B cell (primary cell): ENCODE data around the gene FUCA1. TPM values are rescaled to one million over a fixed set of nuclear protein-coding genes. Genes with fewer than 3 reads are reported as not detected.
A peak's percentile ranks its signal among the peaks of the same experiment; 100 is the strongest.

Source experiments
- ATAC-seq: fragments of 200-7000 bp; cut with Tn5 transposase; one replicate; pipeline ENCODE4 v1.10.0; 2021; ENCODE audit warnings: low read depth, mild to moderate bottlenecking, moderate number of reproducible peaks, moderate library complexity
- CTCF ChIA-PET: fragments of 350-600 bp; sonication (Branson Sonifier 250); formaldehyde crosslinking; loops from one replicate; lab custom pipeline; 2021; ENCODE audit warnings: antibody characterized with exemption, inconsistent platforms; lab: Charles Lee
- POLR2A ChIA-PET: fragments of 350-600 bp; sonication (Branson Sonifier 250); formaldehyde crosslinking; loops from one replicate; lab custom pipeline; 2021; ENCODE audit warnings: antibody characterized with exemption; lab: Charles Lee
- DNase-seq: peaks from one replicate; pipeline ENCODE4 v3.0.0; 2013
- H2AFZ ChIP-seq: 2 replicates; pipeline ENCODE4 v1.6.1; 2012; ENCODE audit warnings: mild to moderate bottlenecking, low read depth, low read length; ENCODE audit not compliant: insufficient read depth, poor library complexity, severe bottlenecking
- H3K27ac ChIP-seq, 2 donors: 1 replicate in 1 of 2; 2 replicates in 1 of 2; pipeline ENCODE4 v1.5.1; 2012 to 2013; ENCODE audit warnings: low read length in 2 of 2, mild to moderate bottlenecking in 2 of 2, moderate library complexity in 1 of 2
- H3K27me3 ChIP-seq, 4 experiments: fragments of 200-600 bp in 1 of 4; sonication (generic) in 1 of 4; replicated peaks in 1 of 4; 1 replicate in 2 of 4; 2 replicates in 2 of 4; pipeline versions ENCODE4 v1.6.1 to v1.7.0; 2013 to 2016; ENCODE audit warnings: low read length in 3 of 4, mild to moderate bottlenecking in 2 of 4, mixed read lengths in 1 of 4, moderate library complexity in 1 of 4; ENCODE audit not compliant: insufficient read depth in 4 of 4, control insufficient read depth in 3 of 4; ENCODE audit errors: control extremely low read depth in 1 of 4
- H3K36me3 ChIP-seq, 2 experiments: replicated peaks in 1 of 2; 1 replicate in 1 of 2; 2 replicates in 1 of 2; pipeline versions ENCODE4 v1.6.1 to v1.7.1; 2013; ENCODE audit warnings: low read length in 1 of 2; ENCODE audit not compliant: insufficient read depth in 2 of 2, control insufficient read depth in 1 of 2; ENCODE audit errors: control extremely low read depth in 1 of 2, extremely low read depth in 1 of 2
- H3K4me1 ChIP-seq, 2 donors: fragments of 200-600 bp in 1 of 2; sonication (generic) in 1 of 2; 1 replicate in 1 of 2; 2 replicates in 1 of 2; pipeline versions ENCODE4 v1.5.1 to v1.6.1; 2013 to 2017; ENCODE audit warnings: low read length in 2 of 2; ENCODE audit not compliant: control insufficient read depth in 2 of 2, insufficient read depth in 2 of 2
- H3K4me2 ChIP-seq: replicated peaks from 2 replicates; pipeline ENCODE3; 2012; ENCODE audit warnings: mild to moderate bottlenecking, low read depth, low read length; ENCODE audit not compliant: poor library complexity, severe bottlenecking
- H3K4me3 ChIP-seq, 5 experiments: fragments of 200-600 bp in 1 of 5; sonication (generic) in 1 of 5; 1 replicate in 3 of 5; 2 replicates in 2 of 5; pipeline versions ENCODE4 v1.5.1 to v1.7.0; 2011 to 2016; ENCODE audit warnings: low read length in 4 of 5, mild to moderate bottlenecking in 4 of 5, low read depth in 2 of 5, control low read depth in 1 of 5, moderate library complexity in 1 of 5; ENCODE audit not compliant: insufficient read depth in 1 of 5; ENCODE audit errors: control extremely low read depth in 1 of 5, extremely low read depth in 1 of 5
- H3K79me2 ChIP-seq: fragments of 200-600 bp; sonication (generic); one replicate; pipeline ENCODE4 v1.6.0; 2016; ENCODE audit warnings: low read length; ENCODE audit not compliant: control insufficient read depth, insufficient read depth
- H3K9ac ChIP-seq: fragments of 200-600 bp; sonication (generic); 2 replicates; pipeline ENCODE4 v1.6.1; 2017; ENCODE audit warnings: mild to moderate bottlenecking, low read length, moderate library complexity
- H3K9me3 ChIP-seq, 3 donors: one replicate each; pipeline versions ENCODE4 v1.6.1 to v1.7.1; 2013; ENCODE audit warnings: low read length in 2 of 3; ENCODE audit not compliant: control insufficient read depth in 2 of 3, insufficient read depth in 1 of 3; ENCODE audit errors: control extremely low read depth in 1 of 3
- H4K20me1 ChIP-seq: 2 replicates; pipeline ENCODE4 v1.6.0; 2012; ENCODE audit warnings: mild to moderate bottlenecking, low read length; ENCODE audit not compliant: insufficient read depth, control insufficient read depth, poor library complexity, severe bottlenecking
- H3K27ac Mint-ChIP-seq: one replicate; pipeline ENCODE4 v1.8.0; 2021; ENCODE audit warnings: mixed read lengths
- H3K27me3 Mint-ChIP-seq: one replicate; pipeline ENCODE4 v1.8.0; 2021; ENCODE audit warnings: mixed read lengths
- H3K4me1 Mint-ChIP-seq: one replicate; pipeline ENCODE4 v1.8.0; 2021; ENCODE audit warnings: mixed read lengths
- H3K4me3 Mint-ChIP-seq: one replicate; pipeline ENCODE4 v1.8.0; 2021; ENCODE audit warnings: mixed read lengths
- H3K9me3 Mint-ChIP-seq: one replicate; pipeline ENCODE4 v1.8.0; 2022; ENCODE audit warnings: mixed read lengths; ENCODE audit not compliant: insufficient read depth
- EZH2 ChIP-seq: IDR thresholded peaks from 2 replicates; pipeline ENCODE4 v1.6.1; 2012; ENCODE audit warnings: borderline replicate concordance, low read depth, mild to moderate bottlenecking, moderate library complexity, low read length; ENCODE audit not compliant: insufficient read depth, poor library complexity, severe bottlenecking
- WGBS: methylation state at CpG from one replicate; pipeline ENCODE4 v1.1.5; 2013; ENCODE audit warnings: missing lambda C conversion rate; ENCODE audit not compliant: insufficient coverage; 5-methylcytosine and 5-hydroxymethylcytosine counted together
- intact Hi-C: fragments of 100-400 bp; cut with micrococcal nuclease; formaldehyde crosslinking; loops from one replicate; pipeline ENCODE4 v1.10.0; 2022
- polyA plus RNA-seq: library from polyadenylated mRNA; depleted of rRNA; stranded (reverse); fragments of >200 nt; gene quantifications from 2 replicates; pipeline ENCODE4 v1.2.3, GENCODE V29; 2012
- total RNA-seq, 2 donors: library from RNA; stranded (reverse); fragments of 120-200 nt in 1 of 2; gene quantifications; 1 replicate in 1 of 2; 2 replicates in 1 of 2; pipeline versions ENCODE4 v1.2.3 to v1.2.4, GENCODE V29; 2013 to 2022
- TF ChIP-seq, protein P1 (sequence below): fragments of 200-600 bp; IDR thresholded peaks from one replicate; pipeline ENCODE4 v1.8.0; 2022; ENCODE audit warnings: antibody characterized with exemption, mild to moderate bottlenecking

FUCA1 gene
- total and polyA plus RNA-seq, 2 donors (not counting 1 experiment from before 2014, with no cell fraction given) = 8.0 to 19.3 TPM

DNA sequence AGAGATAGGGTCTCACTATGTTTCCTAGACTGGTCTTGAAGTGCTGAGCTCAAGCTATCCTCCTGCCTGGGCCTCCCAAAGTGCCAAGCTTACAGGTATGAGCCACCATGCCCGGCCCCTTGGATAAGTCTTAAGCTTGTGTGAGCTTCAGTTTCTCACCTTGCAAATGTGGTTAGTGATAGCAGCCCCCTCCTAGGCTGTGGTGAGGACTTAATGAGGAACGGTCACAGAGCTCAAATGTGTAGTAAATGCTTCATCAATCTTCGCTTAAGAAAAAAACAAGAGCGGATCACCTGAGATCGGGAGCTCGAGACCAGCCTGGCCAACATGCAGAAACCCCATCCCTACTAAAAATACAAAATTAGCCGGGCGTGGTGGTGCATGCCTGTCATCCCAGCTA is 42.1 kb upstream of the FUCA1 start:
- ATAC-seq = no peak
- WGBS = 7% methylated on average over 5 of the region's 8 CpGs

DNA sequence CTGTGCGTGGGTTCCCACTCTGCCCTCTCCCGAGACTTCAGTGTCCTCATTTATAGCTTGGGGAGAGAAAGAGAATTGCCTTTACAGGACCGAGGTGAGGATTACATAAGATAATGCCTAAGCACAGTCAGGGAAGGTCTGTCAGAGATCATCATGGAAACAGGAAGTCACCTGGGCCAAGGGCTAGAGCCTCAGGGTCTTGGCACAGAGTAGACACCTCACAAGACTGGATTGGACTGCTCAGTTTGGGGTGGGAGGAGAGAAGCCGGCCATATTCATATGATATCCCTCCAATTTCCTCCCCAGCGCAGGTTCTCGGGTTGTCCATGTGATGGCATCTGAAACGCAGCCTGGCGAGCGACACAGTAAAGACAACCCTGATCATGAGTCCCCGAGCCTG is 41.3 kb upstream of the FUCA1 start:
- peaks cover 97% of the 10 kb centered on the region for H3K79me2 ChIP-seq
- ChIA-PET CTCF (interaction anchor here (0.6 to 5.2 kb wide), 17 partner anchors 7 to 482 kb away, joined by 3 to 40 read pairs (median 7); partner anchors contain the start of genes FUCA1 and PITHD1), POLR2A (interaction anchor here (0.6 to 7.1 kb wide), 9 partner anchors 11 to 131 kb away, joined by 3 to 81 read pairs (median 5); partner anchors contain the start of genes PITHD1 and PNRC2)
- peak; percentile 23 for ATAC-seq
- peaks cover 48% of the 10 kb centered on the region for H4K20me1 ChIP-seq
- TF ChIP-seq, protein P1, sequence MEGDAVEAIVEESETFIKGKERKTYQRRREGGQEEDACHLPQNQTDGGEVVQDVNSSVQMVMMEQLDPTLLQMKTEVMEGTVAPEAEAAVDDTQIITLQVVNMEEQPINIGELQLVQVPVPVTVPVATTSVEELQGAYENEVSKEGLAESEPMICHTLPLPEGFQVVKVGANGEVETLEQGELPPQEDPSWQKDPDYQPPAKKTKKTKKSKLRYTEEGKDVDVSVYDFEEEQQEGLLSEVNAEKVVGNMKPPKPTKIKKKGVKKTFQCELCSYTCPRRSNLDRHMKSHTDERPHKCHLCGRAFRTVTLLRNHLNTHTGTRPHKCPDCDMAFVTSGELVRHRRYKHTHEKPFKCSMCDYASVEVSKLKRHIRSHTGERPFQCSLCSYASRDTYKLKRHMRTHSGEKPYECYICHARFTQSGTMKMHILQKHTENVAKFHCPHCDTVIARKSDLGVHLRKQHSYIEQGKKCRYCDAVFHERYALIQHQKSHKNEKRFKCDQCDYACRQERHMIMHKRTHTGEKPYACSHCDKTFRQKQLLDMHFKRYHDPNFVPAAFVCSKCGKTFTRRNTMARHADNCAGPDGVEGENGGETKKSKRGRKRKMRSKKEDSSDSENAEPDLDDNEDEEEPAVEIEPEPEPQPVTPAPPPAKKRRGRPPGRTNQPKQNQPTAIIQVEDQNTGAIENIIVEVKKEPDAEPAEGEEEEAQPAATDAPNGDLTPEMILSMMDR = no peak
- no peak for TF ChIP-seq EZH2
- no peaks in the 10 kb centered on the region for H3K9me3 ChIP-seq
- Mint-ChIP-seq H3K27ac (peak overlapping the region; percentile 99), H3K4me3 (peak overlapping the region; percentile 99), H3K27me3 (no peaks in the 10 kb centered on the region), H3K9me3 (no peaks in the 10 kb centered on the region), H3K4me1 (peaks cover 86% of the 10 kb centered on the region)
- peak; percentile 60 for DNase-seq
- intact Hi-C loops = loop anchor here (2.0 kb wide), 1 partner anchor 21 kb away; no protein-coding TSS in a partner anchor
- H2AFZ ChIP-seq = peak overlapping the region; percentile 30
- WGBS = 59% methylated on average over 8 of the region's 10 CpGs
- H3K36me3 ChIP-seq = peaks cover 3 to 35% of the 10 kb centered on the region in 2 experiments
- H3K27ac ChIP-seq = peak overlapping the region; percentile 83 to 93
- peak overlapping the region; percentile 53 to 94 (median 77) for H3K4me3 ChIP-seq
- peaks cover 76 to 92% of the 10 kb centered on the region in 2 donors for H3K4me1 ChIP-seq
- no peaks in the 10 kb centered on the region for H3K27me3 ChIP-seq
- peak overlapping the region; percentile 84 for H3K4me2 ChIP-seq
- peak overlapping the region; percentile 88 for H3K9ac ChIP-seq

More for the DNA sequence above, 42.1 kb upstream of the FUCA1 start:
- ChIA-PET CTCF (interaction anchor here (0.6 to 5.2 kb wide), 17 partner anchors 10 to 505 kb away, joined by 3 to 40 read pairs (median 7); partner anchors contain the start of genes FUCA1 and PITHD1), POLR2A (interaction anchor here (0.6 to 7.1 kb wide), 20 partner anchors 10 to 132 kb away, joined by 3 to 81 read pairs (median 5); partner anchors contain the start of genes FUCA1, PITHD1 and PNRC2)
- no peaks in the 10 kb centered on the region for H3K9me3 ChIP-seq
- peaks cover 76 to 92% of the 10 kb centered on the region in 2 donors for H3K4me1 ChIP-seq
- peaks cover 89% of the 10 kb centered on the region for H3K79me2 ChIP-seq
- peaks cover 3 to 28% of the 10 kb centered on the region in 2 experiments for H3K36me3 ChIP-seq
- intact Hi-C loops = loop anchor here (5.0 kb wide), 1 partner anchor 353 kb away; the partner anchor contains the start of gene ID3
- H3K4me1 Mint-ChIP-seq = peaks cover 86% of the 10 kb centered on the region
- H3K27me3 Mint-ChIP-seq = no peaks in the 10 kb centered on the region
- no peaks in the 10 kb centered on the region for H3K27me3 ChIP-seq
- peak overlapping the region; percentile 84 for H3K4me2 ChIP-seq
- H3K4me3 ChIP-seq = peak overlapping the region in 4 of 5 experiments; percentile 71 to 94 (median 82)
- H3K27ac ChIP-seq = peak overlapping the region; percentile 83 to 93
- DNase-seq = peak; percentile 70
- no peak for TF ChIP-seq EZH2
- TF ChIP-seq, protein P1 = no peak
- H3K4me3 Mint-ChIP-seq = peak overlapping the region; percentile 99
- peaks cover 41% of the 10 kb centered on the region for H4K20me1 ChIP-seq
- H3K9ac ChIP-seq = peak overlapping the region; percentile 88
- H2AFZ ChIP-seq = no peak overlapping the region
- no peaks in the 10 kb centered on the region for H3K9me3 Mint-ChIP-seq
- peak overlapping the region; percentile 99 for H3K27ac Mint-ChIP-seq
